K562 (cell line): ENCODE data around the gene APOC4. TPM values are rescaled to one million over a fixed set of nuclear protein-coding genes. Genes with fewer than 3 reads are reported as not detected.

Experiments
- ATAC-seq: fragments of 200-7000 bp; cut with Tn5 transposase; 3 replicates; pipeline ENCODE4 v1.9.1; 2020; ENCODE audit warnings: moderate library complexity
- BruUV-seq: library from RNA; stranded (reverse); fragments of 400-500 nt; replicated peaks from 2 replicates; lab custom pipeline; 2021; lab: Mats Ljungman, UMichigan
- CTCF ChIA-PET: fragments of 300-600 bp; formaldehyde crosslinking; extraction: SDS; loops from one replicate; lab custom pipeline; 2021; ENCODE audit warnings: low intra/inter-chr PET ratio; lab: Yijun Ruan, JAX
- POLR2A ChIA-PET: fragments of 300-600, 350-650 bp; sonication (Branson Sonifier 250); formaldehyde crosslinking; extraction: SDS; loops from one replicate; lab custom pipeline; 2021; ENCODE audit warnings: antibody characterized with exemption, inconsistent platforms; lab: Yijun Ruan, JAX
- DNase-seq, 4 experiments: peaks; one replicate each; pipeline versions ENCODE4 v3.0.0 to v3.0.0-alpha.2; 2011 to 2018; ENCODE audit warnings: low spot score in 3 of 4, mixed read lengths in 3 of 4; ENCODE audit errors: extremely low read depth in 1 of 4
- FAIRE-seq: peaks from 2 replicates; lab custom pipeline; 2011; peaks lifted over from hg19 to GRCh38; lab: Jason Lieb, UNC
- H2AFZ ChIP-seq: 2 replicates; pipeline ENCODE4 v1.6.0; 2011; ENCODE audit warnings: low read depth, low read length, control low read depth, inconsistent platforms
- H3K27ac ChIP-seq: fragments of 200-600 bp; 3 replicates; pipeline ENCODE4 v1.8.0; 2011; ENCODE audit warnings: low read depth, mild to moderate bottlenecking, control low read depth, inconsistent platforms, low read length, moderate library complexity, mixed read lengths; ENCODE audit errors: extremely low read depth
- H3K27me3 ChIP-seq, 2 experiments: fragments of 300-600 bp in 1 of 2; 2 replicates in 1 of 2; 3 replicates in 1 of 2; pipeline versions ENCODE4 v1.6.0 to v1.8.0; 2011; ENCODE audit warnings: inconsistent platforms in 2 of 2, low read length in 2 of 2, mild to moderate bottlenecking in 1 of 2, mixed read lengths in 1 of 2, moderate library complexity in 1 of 2; ENCODE audit not compliant: control insufficient read depth in 2 of 2, insufficient read depth in 2 of 2
- H3K36me3 ChIP-seq: fragments of 300-600 bp; 3 replicates; pipeline ENCODE4 v1.8.0; 2011; ENCODE audit warnings: mild to moderate bottlenecking, low read length, inconsistent platforms; ENCODE audit not compliant: control insufficient read depth, insufficient read depth
- H3K4me1 ChIP-seq, 2 experiments: fragments of 200-600 bp in 1 of 2; replicated peaks in 1 of 2; 2 replicates in 1 of 2; 3 replicates in 1 of 2; pipeline versions ENCODE4 v1.5.1 to v1.8.0; 2011; ENCODE audit warnings: inconsistent platforms in 2 of 2, low read length in 2 of 2, mild to moderate bottlenecking in 1 of 2, mixed read lengths in 1 of 2, moderate library complexity in 1 of 2; ENCODE audit not compliant: control insufficient read depth in 2 of 2, insufficient read depth in 2 of 2
- H3K4me2 ChIP-seq: 2 replicates; pipeline ENCODE4 v1.6.1; 2011; ENCODE audit warnings: low read length, control low read depth, inconsistent platforms, mixed read lengths; ENCODE audit not compliant: insufficient read depth
- H3K4me3 ChIP-seq: fragments of 200-600 bp; sonication (generic), shearing (Covaris generic); 2 replicates; pipeline ENCODE4 v1.5.1; 2016; ENCODE audit warnings: control low read depth, inconsistent platforms
- H3K79me2 ChIP-seq: fragments of 200-600 bp; 3 replicates; pipeline ENCODE4 v1.8.0; 2011; ENCODE audit warnings: low read length, inconsistent platforms; ENCODE audit not compliant: control insufficient read depth, insufficient read depth
- H3K9ac ChIP-seq, 2 experiments: 2 replicates each; pipeline versions ENCODE4 v1.6.0 to v1.6.1; 2011; ENCODE audit warnings: low read depth in 2 of 2, low read length in 2 of 2, control low read depth in 1 of 2, inconsistent platforms in 1 of 2, mild to moderate bottlenecking in 1 of 2, mixed read lengths in 1 of 2; ENCODE audit not compliant: insufficient read depth in 1 of 2
- H3K9me1 ChIP-seq: one replicate; pipeline ENCODE4 v1.6.0; 2011; ENCODE audit warnings: inconsistent platforms, mild to moderate bottlenecking, low read length, moderate library complexity; ENCODE audit not compliant: control insufficient read depth, insufficient read depth
- H3K9me3 ChIP-seq: replicated peaks from 2 replicates; pipeline ENCODE4 v1.5.1; 2011; ENCODE audit warnings: low read depth, low read length, inconsistent platforms; ENCODE audit not compliant: control insufficient read depth, insufficient read depth
- H4K20me1 ChIP-seq: replicated peaks from 2 replicates; pipeline ENCODE4 v1.6.1; 2011; ENCODE audit warnings: low read length, inconsistent platforms, mixed read lengths; ENCODE audit not compliant: control insufficient read depth, insufficient read depth
- ARID3A ChIP-seq: IDR thresholded peaks from 2 replicates; pipeline ENCODE4 v1.6.1; 2012; ENCODE audit warnings: low read depth, low read length, improper control_type of control experiment, borderline replicate concordance
- ELK1 ChIP-seq: sonication (generic); formaldehyde crosslinking; IDR thresholded peaks from 2 replicates; pipeline ENCODE4 v1.8.1; 2022; ENCODE audit warnings: missing genetic modification reagents
- IFI16 ChIP-seq: fragments of 250-450 bp; sonication (Bioruptor Pico); IDR thresholded peaks from 2 replicates; pipeline ENCODE4 v2.1.2; 2022; ENCODE audit warnings: mild to moderate bottlenecking, inconsistent platforms
- LCOR ChIP-seq: sonication (generic); formaldehyde crosslinking; IDR thresholded peaks from 2 replicates; pipeline ENCODE4 v1.8.0; 2022; ENCODE audit warnings: mild to moderate bottlenecking, missing genetic modification reagents
- NFIC ChIP-seq: fragments of 450-650 bp; IDR thresholded peaks from 2 replicates; pipeline ENCODE4 v1.6.1; 2017; ENCODE audit warnings: mild to moderate bottlenecking, inconsistent platforms
- NR3C1 ChIP-seq: sonication (generic); formaldehyde crosslinking; IDR thresholded peaks from 2 replicates; pipeline ENCODE4 v1.8.1; 2022; ENCODE audit warnings: missing genetic modification reagents
- RBFOX2 ChIP-seq: fragments of 200-400 bp; formaldehyde crosslinking; IDR thresholded peaks from 2 replicates; pipeline ENCODE4 v1.6.1; 2017; ENCODE audit warnings: low read depth, mild to moderate bottlenecking, low read length, moderate library complexity
- RBM15 ChIP-seq: fragments of 200-400 bp; formaldehyde crosslinking; IDR thresholded peaks from 2 replicates; pipeline ENCODE4 v1.6.1; 2018; ENCODE audit warnings: mild to moderate bottlenecking, low read length, moderate library complexity; ENCODE audit not compliant: insufficient read depth
- RBM22 ChIP-seq: fragments of 200-400 bp; formaldehyde crosslinking; IDR thresholded peaks from 2 replicates; pipeline ENCODE4 v1.6.1; 2018; ENCODE audit warnings: low read length, low read depth; ENCODE audit not compliant: poor library complexity, severe bottlenecking
- RFX5 ChIP-seq: IDR thresholded peaks from 2 replicates; pipeline ENCODE4 v1.6.1; 2011; ENCODE audit warnings: low read depth, mild to moderate bottlenecking, improper control_type of control experiment, low read length
- SLC30A9 ChIP-seq: fragments of 250-450 bp; sonication (Bioruptor Pico); IDR thresholded peaks from 2 replicates; pipeline ENCODE4 v1.8.0; 2022; ENCODE audit warnings: mild to moderate bottlenecking, moderate library complexity
- ZNF586 ChIP-seq: fragments of 450-650 bp; formaldehyde crosslinking; conservative IDR thresholded peaks from 2 replicates; pipeline ENCODE4 v1.4.0; 2020; ENCODE audit warnings: mild to moderate bottlenecking, moderate library complexity
- ZNF764 ChIP-seq: fragments of 250-450 bp; sonication (Bioruptor Pico); IDR thresholded peaks from 2 replicates; pipeline ENCODE4 v1.4.0; 2020; ENCODE audit warnings: low read depth, mild to moderate bottlenecking, moderate library complexity
- ZSCAN32 ChIP-seq: fragments of 450-650 bp; formaldehyde crosslinking; IDR thresholded peaks from 2 replicates; pipeline ENCODE4 v1.4.0; 2020; ENCODE audit warnings: mild to moderate bottlenecking, moderate library complexity
- WGBS: fragments of 100-300 bp; shearing (Covaris generic); methylation state at CpG from one replicate; pipeline ENCODE4 v1.1.6; 2016; ENCODE audit warnings: low coverage, mixed read lengths; ENCODE audit not compliant: insufficient coverage; ENCODE audit errors: missing lambda C conversion rate; 5-methylcytosine and 5-hydroxymethylcytosine counted together
- in situ Hi-C: fragments of 300-500 bp; cut with MboI; formaldehyde crosslinking; loops from 4 replicates; pipeline ENCODE4 v1.15.0; 2018; ENCODE audit warnings: inconsistent platforms, mixed read lengths
- intact Hi-C: fragments of 100-400 bp; cut with micrococcal nuclease; formaldehyde crosslinking; loops from 2 replicates; pipeline ENCODE4 v1.14.2; 2022
- polyA plus RNA-seq, 8 experiments: library from polyadenylated mRNA; depleted of rRNA in 4 of 8; stranded (reverse) in 5 of 8; unstranded in 3 of 8; fragments of >200 nt; fragmentation: Nextera tagmentation in 2 of 8; fragmentation: Illumina TruSeq in 1 of 8; extraction: Ambion mirVana in 2 of 8; extraction: Trizol in 1 of 8; gene quantifications; 2 replicates each; pipeline versions ENCODE4 v1.2.1 to v1.2.3, GENCODE V29; 2011 to 2014; ENCODE audit warnings: inconsistent platforms in 1 of 8, missing spikeins in 1 of 8
- total RNA-seq, 7 experiments: library from RNA; depleted of rRNA in 6 of 7; stranded (reverse); fragments of >200 nt in 6 of 7; fragmentation: Illumina TruSeq in 2 of 7; extraction: Trizol in 2 of 7; gene quantifications; 2 replicates each; pipeline versions ENCODE4 v1.2.1 to v1.2.3, GENCODE V29; 2011 to 2021; ENCODE audit warnings: low replicate concordance in 1 of 7

Gene APOC4
- total and polyA plus RNA-seq, 9 of the 15 experiments (the other 6 are each of a cell fraction or from before 2014, with no cell fraction given) = 0.46 TPM; not detected in 8

DNA sequence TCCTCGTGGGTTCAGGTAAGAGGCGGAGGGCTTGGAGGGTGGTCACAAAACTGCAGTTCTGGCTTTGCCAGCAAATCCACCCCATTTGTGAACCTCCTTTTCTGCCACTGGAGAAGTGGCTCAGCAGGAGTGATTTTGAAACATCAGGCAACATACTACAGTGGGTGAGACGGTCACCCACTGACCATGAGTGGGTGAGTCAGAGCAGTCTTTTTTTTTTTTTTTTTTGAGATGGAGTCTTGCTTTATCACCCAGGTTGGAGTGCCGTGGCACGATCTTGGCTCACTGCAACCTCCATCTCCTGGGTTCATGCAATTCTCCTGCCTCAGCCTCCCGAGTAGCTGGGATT, 48.0 kb upstream of the APOC4 start:
- TF ChIP-seq LCOR (no peak), RBFOX2 (peak; percentile 7; the same call in 1 of the 2 replicates)
- intact Hi-C loops (no loop called here), in situ Hi-C loops (loop anchor here (10.0 kb wide), 1 partner anchor 161 kb away; no protein-coding TSS in a partner anchor)
- Histone ChIP-seq H3K9me1 (peaks cover 3% of the 10 kb centered on the region), H3K9ac (no peak overlapping the region; a peak in 1 of 4 replicates), H3K27ac (no peak overlapping the region), H3K27me3 (no peaks in the 10 kb centered on the region), H3K4me1 (peaks cover 17 to 41% of the 10 kb centered on the region in 2 experiments), H3K4me3 (no peak overlapping the region), H3K4me2 (no peak overlapping the region), H3K9me3 (no peaks in the 10 kb centered on the region; the same call in 1 of the 2 replicates), H4K20me1 (peaks cover 6% of the 10 kb centered on the region; the same call in 1 of the 2 replicates), H2AFZ (no peak overlapping the region), H3K79me2 (peaks cover 64% of the 10 kb centered on the region), H3K36me3 (peaks cover 70% of the 10 kb centered on the region)
- no TSS peak for BruUV-seq
- ChIA-PET POLR2A (interaction anchor here (1.2 to 1.9 kb wide), 2 partner anchors 9 to 11 kb away, joined by 3 to 11 read pairs; partner anchors contain the start of gene APOE), CTCF (no interaction called here)
- ATAC-seq = no peak
- WGBS = 92% methylated on average over 6 of the region's 6 CpGs
- DNase-seq = no peak
- FAIRE-seq = no peak

- no peak for ATAC-seq
- Histone ChIP-seq H3K4me1 (peaks cover 12 to 33% of the 10 kb centered on the region in 2 experiments), H3K9ac (peak overlapping the region in 1 of 2 experiments; percentile 65; a peak in 2 of 4 replicates), H3K9me3 (no peaks in the 10 kb centered on the region), H3K9me1 (peaks cover 3% of the 10 kb centered on the region), H3K4me3 (no peak overlapping the region), H3K4me2 (no peak overlapping the region), H3K36me3 (peaks cover 78% of the 10 kb centered on the region), H4K20me1 (peaks cover 6% of the 10 kb centered on the region; the same call in 1 of the 2 replicates), H3K27me3 (no peaks in the 10 kb centered on the region), H2AFZ (no peak overlapping the region), H3K27ac (no peak overlapping the region), H3K79me2 (peaks cover 63% of the 10 kb centered on the region)
- BruUV-seq = no TSS peak
- no peak for FAIRE-seq
- intact Hi-C loops (no loop called here), in situ Hi-C loops (loop anchor here (10.0 kb wide), 1 partner anchor 160 kb away; no protein-coding TSS in a partner anchor)
- no peak for DNase-seq
- WGBS = 83% methylated on average over 9 of the region's 9 CpGs
- POLR2A ChIA-PET = interaction anchor here (1.2 to 1.9 kb wide), 2 partner anchors 8 to 10 kb away, joined by 3 to 11 read pairs; partner anchors contain the start of gene APOE
- CTCF ChIA-PET = no interaction called here
- TF ChIP-seq RBM22 (no peak), RBM15 (no peak), SLC30A9 (CRISPR knock-in tag) (no peak), RFX5 (no peak), ARID3A (no peak), ZSCAN32 (no peak), ZNF586 (no peak), NFIC (no peak), NR3C1 (CRISPR knock-in tag) (no peak), ZNF764 (CRISPR knock-in tag) (no peak), LCOR (no peak), ELK1 (CRISPR knock-in tag) (no peak), IFI16 (CRISPR knock-in tag) (no peak)
Measured at GRCh38 chr19:44894946-44895345, 47.1 kb upstream of the APOC4 start.
